Astrocyte (in vitro differentiated cells and primary cell): ENCODE results near the gene VPS41. TPM values are rescaled to one million over a fixed set of nuclear protein-coding genes. Genes with fewer than 3 reads are reported as not detected.

Source experiments
- DNase-seq: peaks from one replicate; pipeline ENCODE4 v3.0.0-alpha.2; 2010; ENCODE audit warnings: low read depth
- FAIRE-seq: peaks from 2 replicates; lab custom pipeline; 2011; peaks lifted over from hg19 to GRCh38; lab: Jason Lieb, UNC
- H2AFZ ChIP-seq: 2 replicates; pipeline ENCODE4 v1.6.0; 2012; ENCODE audit warnings: low read depth, low read length, inconsistent platforms
- H3K27ac ChIP-seq: 2 replicates; pipeline ENCODE4 v1.5.1; 2011; ENCODE audit warnings: low read depth, low read length, inconsistent platforms
- H3K27me3 ChIP-seq: 2 replicates; pipeline ENCODE4 v1.6.0; 2011; ENCODE audit warnings: low read length, inconsistent platforms; ENCODE audit not compliant: insufficient read depth
- H3K36me3 ChIP-seq: 2 replicates; pipeline ENCODE4 v1.5.1; 2011; ENCODE audit warnings: low read length, inconsistent platforms; ENCODE audit not compliant: insufficient read depth
- H3K4me1 ChIP-seq: 2 replicates; pipeline ENCODE4 v1.5.1; 2011; ENCODE audit warnings: low read length, inconsistent platforms; ENCODE audit not compliant: insufficient read depth
- H3K4me2 ChIP-seq: 2 replicates; pipeline ENCODE4 v1.6.0; 2012; ENCODE audit warnings: low read length, inconsistent platforms
- H3K4me3 ChIP-seq: 2 replicates; pipeline ENCODE4 v1.5.1; 2011; ENCODE audit warnings: low read depth, mild to moderate bottlenecking, low read length, inconsistent platforms; ENCODE audit not compliant: insufficient read depth
- H3K79me2 ChIP-seq: 2 replicates; pipeline ENCODE4 v1.6.0; 2012; ENCODE audit warnings: mild to moderate bottlenecking, low read length, inconsistent platforms; ENCODE audit not compliant: insufficient read depth
- H3K9ac ChIP-seq: 2 replicates; pipeline ENCODE4 v1.6.0; 2012; ENCODE audit warnings: mild to moderate bottlenecking, low read length, inconsistent platforms
- H3K9me3 ChIP-seq: 2 replicates; pipeline ENCODE4 v1.5.1; 2012; ENCODE audit warnings: low read depth, mild to moderate bottlenecking, low read length, inconsistent platforms; ENCODE audit not compliant: insufficient read depth
- H4K20me1 ChIP-seq: 2 replicates; pipeline ENCODE4 v1.6.0; 2012; ENCODE audit warnings: low read length, inconsistent platforms; ENCODE audit not compliant: insufficient read depth
- H3K27ac Mint-ChIP-seq: one replicate; pipeline ENCODE4 v1.8.0; 2021; ENCODE audit warnings: mild to moderate bottlenecking, mixed read lengths; ENCODE audit not compliant: unreplicated experiment
- H3K27me3 Mint-ChIP-seq: one replicate; pipeline ENCODE4 v1.8.0; 2021; ENCODE audit warnings: low read depth, mixed read lengths; ENCODE audit not compliant: unreplicated experiment
- H3K36me3 Mint-ChIP-seq: one replicate; pipeline ENCODE4 v1.8.0; 2021; ENCODE audit warnings: low read depth, mixed read lengths; ENCODE audit not compliant: unreplicated experiment
- H3K4me1 Mint-ChIP-seq: one replicate; pipeline ENCODE4 v1.8.0; 2021; ENCODE audit warnings: low read depth, mixed read lengths; ENCODE audit not compliant: unreplicated experiment
- H3K4me3 Mint-ChIP-seq: one replicate; pipeline ENCODE4 v1.8.0; 2021; ENCODE audit warnings: mild to moderate bottlenecking, moderate library complexity, mixed read lengths; ENCODE audit not compliant: unreplicated experiment
- H3K9me3 Mint-ChIP-seq: one replicate; pipeline ENCODE4 v1.8.0; 2021; ENCODE audit warnings: mild to moderate bottlenecking, mixed read lengths; ENCODE audit not compliant: unreplicated experiment
- CTCF ChIP-seq: IDR thresholded peaks from 2 replicates; pipeline ENCODE4 v1.5.1; 2011; ENCODE audit warnings: low read depth, mild to moderate bottlenecking, inconsistent platforms, low read length, moderate library complexity; ENCODE audit not compliant: insufficient read depth
- EZH2 ChIP-seq: IDR thresholded peaks from 2 replicates; pipeline ENCODE4 v1.6.1; 2012; ENCODE audit warnings: mild to moderate bottlenecking, low read length, inconsistent platforms; ENCODE audit not compliant: insufficient read depth
- total RNA-seq: library from RNA; stranded (reverse); gene quantifications from 2 replicates; pipeline ENCODE4 v1.2.1, GENCODE V29; 2021

VPS41 gene
- total RNA-seq, 1 donor from 2014 or later = 93.6 TPM

- no peak for TF ChIP-seq CTCF
- no peak for TF ChIP-seq EZH2
- no peak for DNase-seq
- Mint-ChIP-seq H3K27me3 (no peaks in the 10 kb centered on the region), H3K4me1 (peaks cover 27% of the 10 kb centered on the region), H3K4me3 (peak overlapping the region; percentile 66), H3K27ac (no peak overlapping the region), H3K9me3 (no peaks in the 10 kb centered on the region), H3K36me3 (peaks cover 2% of the 10 kb centered on the region)
- Histone ChIP-seq H3K36me3 (no peaks in the 10 kb centered on the region), H3K4me1 (no peaks in the 10 kb centered on the region), H3K9me3 (no peaks in the 10 kb centered on the region), H3K4me2 (no peak overlapping the region), H4K20me1 (peaks cover 13% of the 10 kb centered on the region), H3K27me3 (no peaks in the 10 kb centered on the region), H3K27ac (no peak overlapping the region), H3K4me3 (no peak overlapping the region), H3K79me2 (peaks cover 19% of the 10 kb centered on the region), H3K9ac (no peak overlapping the region), H2AFZ (no peak overlapping the region)
- no peak for FAIRE-seq
Observed at GRCh38 chr7:38907066-38907465, 1.9 kb downstream of the VPS41 start.

GRCh38 chr7:38905056-38905759 is 3.8 kb downstream of the VPS41 start:
- Histone ChIP-seq H3K27ac (no peak overlapping the region), H3K36me3 (no peaks in the 10 kb centered on the region), H3K9ac (no peak overlapping the region), H3K4me1 (no peaks in the 10 kb centered on the region), H4K20me1 (peaks cover 16% of the 10 kb centered on the region), H3K79me2 (peaks cover 19% of the 10 kb centered on the region), H3K9me3 (no peaks in the 10 kb centered on the region), H2AFZ (no peak overlapping the region), H3K27me3 (no peaks in the 10 kb centered on the region), H3K4me2 (no peak overlapping the region), H3K4me3 (no peak overlapping the region)
- TF ChIP-seq CTCF (no peak), EZH2 (no peak)
- Mint-ChIP-seq H3K4me1 (peaks cover 29% of the 10 kb centered on the region), H3K36me3 (peaks cover 2% of the 10 kb centered on the region), H3K4me3 (no peak overlapping the region), H3K9me3 (no peaks in the 10 kb centered on the region), H3K27me3 (no peaks in the 10 kb centered on the region), H3K27ac (no peak overlapping the region)
- DNase-seq (no peak), FAIRE-seq (no peak)

- Mint-ChIP-seq H3K27me3 (no peaks in the 10 kb centered on the region), H3K4me1 (peaks cover 29% of the 10 kb centered on the region), H3K36me3 (peaks cover 2% of the 10 kb centered on the region), H3K9me3 (no peaks in the 10 kb centered on the region), H3K27ac (no peak overlapping the region), H3K4me3 (no peak overlapping the region)
- DNase-seq = no peak
- Histone ChIP-seq H3K9ac (no peak overlapping the region), H2AFZ (no peak overlapping the region), H3K9me3 (no peaks in the 10 kb centered on the region), H3K27me3 (no peaks in the 10 kb centered on the region), H3K4me1 (no peaks in the 10 kb centered on the region), H3K27ac (no peak overlapping the region), H3K36me3 (no peaks in the 10 kb centered on the region), H3K79me2 (peaks cover 12% of the 10 kb centered on the region), H3K4me3 (no peak overlapping the region), H4K20me1 (peaks cover 25% of the 10 kb centered on the region), H3K4me2 (no peak overlapping the region)
- no peak for TF ChIP-seq EZH2
- TF ChIP-seq CTCF = no peak
- no peak for FAIRE-seq
Observed at GRCh38 chr7:38903057-38903456, 5.9 kb downstream of the VPS41 start.
